ACHN (cell line): ENCODE data around the gene C19orf67.

Experiments
- DNase-seq: peaks from one replicate; pipeline ENCODE4 v3.0.0-alpha.2; 2015
- in situ Hi-C: cut with HindIII; loops from 2 replicates; pipeline ENCODE4 v1.10.0; 2017; ENCODE audit warnings: low sequenced_read_pairs, low pct_ligation_motif_present, low pct_unique_long_range_greater_than_20kb

The C19orf67 gene

DNA sequence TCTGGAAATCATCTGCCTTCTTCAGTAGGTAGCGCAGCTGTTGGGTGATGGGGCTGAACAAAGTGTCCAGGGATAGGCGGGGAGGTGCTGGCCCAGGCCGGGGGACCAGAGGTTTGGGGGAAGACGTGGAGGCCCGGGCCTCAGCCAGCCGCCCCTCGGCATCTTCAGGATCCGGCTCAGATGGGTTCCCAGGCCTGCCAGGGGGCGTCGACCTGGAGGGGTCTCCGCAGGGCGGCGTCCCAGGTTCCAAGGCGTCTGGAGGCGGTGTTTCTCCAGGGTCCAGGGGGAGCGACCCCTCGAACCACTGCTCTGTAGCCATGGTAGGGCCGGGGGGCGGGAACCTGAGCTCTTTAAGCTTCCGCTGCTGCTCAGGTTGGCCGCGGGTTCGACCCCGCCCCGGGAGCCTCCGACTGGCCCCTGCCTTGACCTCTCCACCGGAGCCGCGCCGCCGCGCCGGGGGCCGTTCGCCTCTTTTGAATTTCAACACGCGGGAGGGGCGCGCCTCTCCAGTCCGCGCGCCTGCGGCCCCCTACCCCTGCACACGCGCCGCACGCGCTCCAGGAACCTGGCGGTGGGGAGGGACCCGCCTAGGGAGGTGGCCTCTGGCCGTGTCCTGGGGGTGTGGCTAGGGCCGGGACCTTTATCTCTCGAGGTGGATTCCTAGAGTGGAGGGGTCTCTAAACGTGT, at the start of gene C19orf67:
TSS of gene C19orf67 (minus strand) at position 475 of the 687 bp plus-strand sequence. CDS start at position 319, 156 bp downstream.
- no peak for DNase-seq
- in situ Hi-C loops = no loop called here

DNA sequence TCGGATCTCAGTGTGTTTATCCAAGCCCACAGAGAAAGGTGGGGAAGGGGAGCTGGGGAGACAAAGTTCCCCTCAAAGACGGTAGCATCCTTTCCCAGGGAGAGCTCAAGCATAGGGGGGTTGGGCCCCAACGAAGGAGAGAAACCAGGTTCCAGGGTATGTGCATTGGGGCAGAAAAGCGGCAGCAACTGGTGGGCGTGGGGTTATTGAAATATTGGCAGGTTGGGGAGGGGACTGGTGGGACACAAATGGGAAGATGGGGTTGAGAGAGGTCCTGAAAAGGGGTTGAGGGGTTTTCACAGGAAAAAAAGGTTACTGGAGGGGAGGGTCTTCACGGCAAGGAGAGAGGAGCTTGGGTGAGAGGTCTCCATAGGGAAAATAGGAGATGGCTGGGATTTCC, 49.8 kb upstream of the C19orf67 start:
- DNase-seq = no peak
- in situ Hi-C loops = no loop called here

DNA sequence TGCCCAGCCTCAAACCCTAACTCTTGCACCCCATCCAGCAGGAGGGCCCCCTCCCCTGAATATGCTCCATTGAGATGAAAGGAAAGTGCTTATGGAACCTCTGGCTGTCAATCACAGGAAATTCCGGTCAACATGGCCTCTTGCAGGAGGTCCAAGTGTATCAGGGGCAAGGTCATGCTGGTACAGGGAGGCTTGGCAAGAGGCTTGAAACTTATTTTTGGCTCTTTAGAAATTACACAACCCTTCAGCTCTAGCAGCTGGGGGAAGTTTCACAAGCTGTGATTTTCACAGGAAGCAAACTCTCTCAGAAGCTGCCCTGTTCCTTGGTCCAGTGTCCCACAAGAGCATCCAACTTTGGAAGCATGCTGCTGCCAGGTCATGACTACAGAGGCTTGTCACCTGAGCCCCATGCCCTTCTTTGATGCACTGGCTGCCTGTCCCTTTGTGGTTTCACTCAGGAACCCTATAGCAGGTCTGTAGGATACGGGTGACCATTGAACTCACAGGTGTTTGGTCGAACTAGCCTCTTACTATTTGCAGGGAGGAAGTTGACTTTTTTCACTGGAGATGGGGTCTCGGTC, 42.4 kb upstream of the C19orf67 start:
- no peak for DNase-seq
- in situ Hi-C loops = no loop called here

DNA sequence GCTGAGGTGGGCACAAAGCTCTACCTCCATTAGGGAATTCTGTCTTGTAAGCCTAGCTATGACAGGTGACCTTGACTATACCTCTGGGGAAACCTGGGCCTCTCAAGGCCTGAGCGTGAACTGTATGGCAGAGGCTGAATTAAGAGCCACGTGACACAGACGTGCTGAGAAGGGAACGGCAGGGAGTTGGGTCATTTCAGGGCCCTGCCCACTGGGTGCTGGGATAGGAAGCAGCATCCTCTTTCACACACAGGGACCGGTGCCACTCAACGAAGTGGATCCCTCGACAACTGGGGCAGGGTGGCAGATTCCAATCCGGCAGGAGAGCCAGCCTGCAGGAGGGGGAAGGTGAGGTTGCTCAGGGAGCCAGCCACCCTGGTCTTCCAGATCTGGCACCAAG, 41.6 kb upstream of the C19orf67 start:
- DNase-seq = no peak
- in situ Hi-C loops = no loop called here

DNA sequence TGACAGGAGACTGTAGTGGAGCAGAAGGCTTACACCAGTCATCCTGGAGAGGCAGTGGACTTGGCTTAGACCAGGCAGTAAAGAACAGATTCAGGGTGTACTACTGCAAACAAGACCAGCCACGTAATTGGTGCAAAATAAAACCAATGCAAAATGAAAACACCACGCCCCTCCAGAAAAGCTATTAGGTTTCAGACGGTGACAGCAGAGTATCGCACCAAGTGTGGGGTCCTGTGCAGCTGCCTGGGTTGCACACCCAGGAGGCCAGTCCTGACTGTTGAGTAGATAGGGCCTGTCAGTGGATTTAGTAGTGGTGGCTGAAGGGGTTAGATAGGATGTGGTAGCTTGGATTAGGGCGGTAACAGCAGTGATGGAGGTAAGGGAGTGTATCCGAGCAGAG, 37.3 kb upstream of the C19orf67 start:
- in situ Hi-C loops = no loop called here
- no peak for DNase-seq

DNA sequence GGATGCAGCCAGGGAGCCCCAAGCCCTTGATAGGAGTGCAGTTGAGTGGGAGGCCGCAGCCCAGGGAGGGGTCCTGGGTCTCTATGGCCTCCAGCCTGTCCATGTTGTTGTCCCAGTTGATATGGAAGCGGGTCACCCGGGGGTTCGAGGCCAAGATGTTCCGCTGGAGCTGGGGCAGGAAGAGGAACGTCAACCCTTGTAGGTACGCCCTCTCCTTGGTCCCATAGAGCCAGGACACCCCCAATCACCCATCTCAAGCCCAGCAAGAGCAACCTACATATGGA, 34.9 kb upstream of the C19orf67 start:
- in situ Hi-C loops = no loop called here
- DNase-seq = no peak

DNA sequence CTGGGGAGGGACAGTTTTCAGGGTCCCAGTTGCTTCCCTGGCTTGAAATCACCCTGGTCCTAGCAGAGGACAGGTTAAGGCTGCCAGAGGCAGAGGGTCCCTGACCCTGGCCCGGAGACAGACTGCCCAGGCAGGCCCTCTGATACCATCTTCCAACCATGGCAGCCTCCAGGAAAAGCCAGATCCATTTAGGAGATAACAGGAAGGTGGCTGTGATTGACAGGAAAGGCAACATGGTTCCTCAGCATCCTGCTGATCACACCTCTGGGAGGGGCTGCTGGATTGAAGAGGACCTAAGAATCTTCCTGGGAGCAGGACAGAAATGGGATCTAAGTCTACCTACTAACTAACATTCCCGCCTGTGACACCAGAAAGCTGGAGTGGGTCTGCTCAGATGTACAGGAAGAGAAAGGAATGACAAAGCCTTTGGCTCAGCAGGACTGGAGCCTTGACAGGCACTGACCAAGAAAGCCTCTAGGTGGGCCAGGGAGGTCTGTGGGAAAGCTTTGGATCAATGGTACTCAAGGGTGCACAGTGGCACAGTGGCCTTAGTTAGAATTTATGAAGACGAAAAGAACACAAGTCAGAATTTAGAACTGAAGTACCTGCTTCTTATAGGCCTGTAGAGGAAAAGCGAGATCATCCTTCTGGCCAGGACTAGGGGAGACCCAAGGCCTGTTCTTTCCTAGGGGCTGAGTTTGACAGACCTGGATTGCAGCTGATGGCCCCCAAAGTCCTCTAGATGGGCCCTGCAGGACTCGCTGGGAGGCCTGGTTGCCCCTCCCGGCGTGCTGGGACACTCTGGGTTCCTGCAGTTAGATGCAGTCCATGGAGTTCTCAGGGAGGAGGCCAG, 34.3 kb upstream of the C19orf67 start:
- DNase-seq = no peak
- in situ Hi-C loops = no loop called here

DNA sequence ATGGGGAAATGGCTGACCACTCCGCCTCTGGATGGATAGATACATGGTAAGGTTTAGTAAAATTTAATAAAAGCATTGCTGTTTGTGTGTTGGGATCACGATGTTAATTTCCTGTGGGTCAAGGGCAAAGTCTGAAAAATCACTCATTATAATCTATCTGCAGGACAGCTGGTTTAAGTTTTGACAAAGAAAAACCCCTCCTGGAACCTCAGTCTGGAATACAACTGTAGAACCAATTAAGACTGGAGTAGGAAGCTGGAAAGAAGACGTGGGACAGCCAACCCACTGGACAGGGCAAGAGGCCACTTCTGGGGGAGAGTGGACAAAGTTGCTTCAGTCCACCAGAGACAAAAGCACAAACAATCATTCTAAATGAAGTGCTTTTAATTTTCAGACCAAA, 33.6 kb upstream of the C19orf67 start:
- DNase-seq = no peak
- in situ Hi-C loops = no loop called here

DNA sequence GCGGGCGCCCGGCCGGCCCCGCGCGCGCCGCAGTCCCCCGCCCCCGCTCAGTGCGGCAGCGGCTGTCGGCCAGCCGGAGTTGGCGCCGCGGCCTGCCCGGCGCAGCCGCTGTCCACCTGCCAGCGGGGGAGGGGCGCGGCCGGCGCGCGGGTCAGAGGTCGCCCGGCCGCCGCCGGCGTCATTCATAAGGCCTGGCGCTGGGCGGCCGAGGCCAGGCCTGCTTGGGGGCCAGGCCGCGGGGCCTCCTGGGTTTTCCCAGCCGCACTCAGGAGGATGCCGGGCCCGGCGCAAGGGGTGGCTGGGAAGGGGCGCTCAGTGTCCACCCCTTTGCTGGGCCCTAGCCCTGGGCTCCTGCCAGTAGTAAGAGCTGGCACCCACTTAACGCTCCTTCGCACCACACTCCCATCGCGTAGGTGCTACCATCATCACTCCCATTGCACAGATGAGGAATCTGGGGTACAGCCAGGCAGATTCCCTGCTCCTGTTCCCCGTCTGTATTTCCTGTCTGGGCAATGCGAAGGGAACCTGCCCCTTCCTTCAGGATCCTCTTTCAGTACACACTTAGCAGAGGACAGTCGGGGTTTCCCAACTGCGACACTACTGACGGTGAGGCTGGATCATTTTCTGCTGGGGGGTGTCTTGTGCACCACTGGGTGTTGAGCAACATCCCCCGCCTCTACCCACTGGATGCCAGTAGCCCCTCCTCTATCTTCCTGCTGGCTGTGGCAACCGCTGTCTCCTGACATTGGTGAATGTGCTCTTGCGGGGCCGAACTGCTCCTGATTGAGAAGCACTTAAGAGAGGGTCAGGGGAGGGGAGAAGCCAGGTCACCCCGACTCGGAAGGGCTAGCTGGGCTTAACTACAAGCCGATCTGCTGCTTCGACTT, 32.8 kb upstream of the C19orf67 start:
- in situ Hi-C loops = no loop called here
- DNase-seq = peak; percentile 34

DNA sequence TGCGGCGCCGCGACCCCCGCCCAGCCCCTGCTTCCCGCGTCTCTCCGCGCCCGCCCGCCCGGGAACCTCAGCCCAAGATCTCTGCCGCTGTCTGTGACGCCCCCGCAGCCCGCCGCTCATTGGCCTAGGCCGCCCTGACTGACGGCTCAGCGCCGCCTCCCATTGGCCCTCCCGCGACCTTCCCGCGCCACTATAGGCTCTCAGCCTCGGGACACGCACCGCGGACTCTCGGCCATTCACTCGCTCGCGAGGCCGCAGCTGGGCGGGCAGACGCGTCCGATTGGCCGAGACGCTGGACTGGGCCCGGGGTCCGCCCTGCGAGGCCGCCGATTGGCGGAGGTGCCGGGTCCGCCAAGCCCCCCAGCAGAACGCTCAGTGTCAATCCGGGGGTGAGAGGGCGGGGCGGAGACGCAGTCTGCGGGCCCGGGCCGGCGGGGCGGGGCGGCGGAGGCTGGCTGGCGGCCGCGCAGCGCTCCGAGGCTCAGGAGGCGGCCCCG, 32.1 kb upstream of the C19orf67 start, which contains the start of gene PRKACA:
TSS of gene PRKACA (minus strand) at position 95 of the 497 bp plus-strand sequence. CDS start 215 bp downstream, outside the sequence.
- peak; percentile 96 for DNase-seq
- in situ Hi-C loops = no loop called here

DNA sequence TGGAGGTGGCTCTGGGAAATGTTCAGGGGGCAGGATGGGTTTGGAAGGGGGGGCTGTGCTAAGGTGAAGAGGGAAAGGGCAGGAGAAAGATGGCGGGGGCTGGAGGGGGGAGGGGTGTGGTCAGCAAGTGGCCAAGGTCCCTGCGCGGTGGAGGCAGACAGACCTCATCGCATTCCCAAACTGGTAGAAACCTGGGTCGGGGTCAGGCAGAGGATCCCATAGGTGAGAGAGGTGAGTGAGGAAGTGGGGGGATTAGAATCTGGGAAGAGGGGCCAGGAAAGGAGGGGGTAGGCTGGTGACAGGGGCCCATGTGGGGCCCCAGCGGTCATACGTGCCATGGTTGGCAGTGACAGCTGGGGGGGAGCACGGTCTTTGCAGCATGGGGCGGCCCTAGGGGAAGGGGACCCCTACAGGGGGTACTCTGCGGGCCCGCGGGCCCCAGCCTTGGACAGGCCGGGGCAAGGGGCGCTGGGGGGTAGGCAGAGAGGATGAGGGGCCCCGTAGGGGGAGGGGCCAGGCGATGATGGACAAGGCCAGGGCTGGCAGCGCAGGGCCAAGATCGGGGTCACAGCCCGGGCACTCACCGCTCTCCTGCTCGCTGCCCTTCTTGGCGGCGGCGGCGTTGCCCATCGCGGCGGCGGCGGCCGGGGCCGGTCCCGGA, 31.5 kb upstream of the C19orf67 start:
- in situ Hi-C loops = no loop called here

DNA sequence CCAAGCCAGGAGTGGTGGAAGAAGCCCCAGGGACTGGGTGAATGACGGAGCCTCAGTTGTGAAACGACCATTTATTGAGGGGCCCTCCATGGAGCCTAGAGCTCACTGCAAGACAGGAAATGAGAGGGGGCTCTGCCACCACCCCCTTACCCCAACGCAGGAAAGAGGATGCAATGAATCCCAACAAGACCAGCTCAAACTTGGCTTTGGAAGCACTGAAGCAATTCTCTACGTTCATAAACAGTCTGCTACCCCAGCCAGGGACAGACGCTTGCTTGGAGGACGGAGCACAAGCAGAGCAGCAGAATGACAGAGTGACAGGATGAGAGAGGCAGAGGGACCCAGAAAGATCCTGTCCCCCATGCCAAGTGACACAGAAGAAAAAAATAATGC, 30.9 kb upstream of the C19orf67 start:
- DNase-seq = no peak
- in situ Hi-C loops = no loop called here

More for the DNA sequence above, 31.5 kb upstream of the C19orf67 start:
- no peak for DNase-seq

DNA sequence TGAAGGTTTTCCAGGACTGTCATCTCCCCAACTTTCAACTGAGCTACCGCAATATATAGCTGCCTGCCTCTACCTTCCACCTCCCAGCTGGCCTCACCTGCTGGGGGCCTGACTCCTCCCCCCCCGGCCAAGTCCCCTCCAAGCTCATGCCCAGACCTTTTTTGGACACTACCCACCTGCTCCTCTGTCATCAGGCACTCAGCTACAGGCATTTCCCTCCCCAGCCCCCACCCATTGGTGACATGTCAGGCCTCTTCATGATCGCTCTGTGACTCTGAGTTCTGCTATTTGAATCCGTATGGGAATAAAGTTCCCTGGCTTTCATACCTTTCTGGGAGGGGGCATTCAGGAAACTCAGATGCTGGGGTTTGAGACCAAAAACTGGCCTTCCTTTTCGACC, 30.2 kb upstream of the C19orf67 start:
- in situ Hi-C loops = no loop called here
- no peak for DNase-seq

DNA sequence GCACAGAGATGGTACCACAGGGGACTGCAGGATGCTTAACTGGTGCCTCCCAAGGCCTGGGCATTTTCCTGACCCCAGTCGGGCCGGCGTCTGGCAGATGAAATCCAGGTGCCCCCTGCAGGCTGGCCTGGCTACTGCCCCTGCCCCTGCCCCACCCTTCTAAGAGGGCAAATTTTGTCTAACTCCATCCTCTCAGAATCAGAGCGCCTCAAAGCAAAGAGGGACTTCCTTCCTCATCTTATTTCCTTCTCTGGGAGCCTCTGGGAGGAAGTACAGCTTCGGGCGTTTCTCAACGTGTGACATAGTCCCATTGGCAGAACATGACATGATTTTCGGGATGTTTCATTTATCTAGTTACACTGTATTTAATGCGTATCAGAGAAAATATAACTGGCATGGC, 29.3 kb upstream of the C19orf67 start:
- in situ Hi-C loops = no loop called here

DNA sequence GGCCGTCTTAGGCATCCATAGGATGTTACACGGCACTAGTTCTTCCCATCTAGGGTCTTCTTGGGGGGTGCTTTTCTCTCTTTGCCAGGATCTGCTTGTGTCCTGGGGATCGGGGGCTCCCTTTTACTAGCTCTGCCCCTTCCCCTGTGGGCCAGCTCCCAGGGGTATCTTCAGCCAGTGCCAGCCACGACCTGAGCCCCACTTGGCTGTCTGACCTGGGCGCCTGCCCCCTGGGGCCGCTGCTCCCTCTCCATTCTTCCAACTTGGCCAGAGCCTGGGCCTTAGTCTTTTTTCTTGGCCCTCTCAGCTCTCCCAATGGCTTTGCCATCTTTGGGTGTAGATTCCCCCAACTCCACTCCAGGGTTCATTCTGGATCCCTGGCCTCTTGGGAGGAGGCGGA, 28.9 kb upstream of the C19orf67 start:
- in situ Hi-C loops = no loop called here

More for the DNA sequence above, 29.3 kb upstream of the C19orf67 start:
- DNase-seq = peak; percentile 40

DNA sequence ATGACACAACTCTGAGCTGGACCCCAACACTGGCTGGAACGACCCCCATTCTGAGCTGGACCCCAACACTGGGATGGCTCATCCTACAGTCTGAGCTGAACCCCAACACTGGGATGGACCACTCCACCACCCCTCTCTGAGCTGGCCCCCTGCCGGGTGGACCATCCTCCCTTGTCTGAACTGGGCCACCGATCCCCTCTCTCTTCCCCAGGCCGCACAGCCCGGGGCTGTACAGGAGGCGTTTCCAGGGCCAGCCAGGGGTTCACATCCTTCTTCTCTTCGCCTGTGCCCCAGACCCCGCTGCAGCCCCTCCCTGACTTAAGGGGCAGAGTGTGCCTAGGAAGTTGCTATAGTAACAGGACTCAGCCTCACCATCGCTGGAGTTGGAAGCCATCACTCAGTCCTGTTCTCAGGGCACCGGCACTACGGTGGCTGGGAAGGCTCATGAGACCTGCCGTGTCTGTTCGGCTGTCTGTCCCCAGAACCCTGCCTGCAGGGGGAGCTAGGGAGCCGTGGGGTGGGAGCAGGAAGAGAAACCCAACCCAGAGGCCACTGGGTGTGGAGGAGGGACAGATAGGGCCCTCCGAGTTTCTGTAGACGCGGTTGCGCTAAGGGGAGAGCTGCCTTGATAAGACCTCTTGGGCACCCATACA, 28.3 kb upstream of the C19orf67 start:
- in situ Hi-C loops = no loop called here

More for the DNA sequence above, 28.9 kb upstream of the C19orf67 start:
- DNase-seq = no peak

DNA sequence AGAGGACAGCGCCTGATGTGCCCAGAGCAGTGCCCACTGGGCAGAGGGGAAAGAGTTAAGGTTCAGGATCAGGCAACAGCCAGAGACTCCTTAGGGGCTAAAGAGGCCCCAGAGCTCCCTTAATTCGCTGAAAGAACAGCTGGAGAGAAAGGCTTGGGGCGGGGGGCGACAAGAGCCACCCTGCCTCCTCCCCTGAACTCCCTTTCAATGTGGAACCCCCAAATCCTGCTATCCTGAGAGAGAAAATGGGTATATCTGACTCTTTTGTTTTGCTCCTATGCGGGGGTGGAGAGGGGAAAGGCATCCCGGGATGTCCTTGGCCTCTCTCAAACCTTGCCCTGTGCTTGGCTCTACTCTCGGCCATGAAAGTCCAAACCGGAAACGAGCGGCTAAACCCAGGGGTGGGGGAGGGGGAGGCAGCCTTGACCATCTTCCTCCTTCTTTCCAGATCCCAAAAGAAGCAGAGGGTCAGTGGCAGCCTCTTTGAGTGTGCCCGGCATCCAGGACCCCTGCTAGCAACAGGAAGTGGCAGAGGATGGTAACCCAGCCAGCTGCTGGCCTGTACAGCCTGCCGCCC, 27.3 kb upstream of the C19orf67 start:
- in situ Hi-C loops = no loop called here

More for the DNA sequence above, 28.3 kb upstream of the C19orf67 start:
- DNase-seq = no peak

More for the DNA sequence above, 27.3 kb upstream of the C19orf67 start:
- no peak for DNase-seq
